SU-DHL-6 (cell line): ENCODE results near the gene OSGIN1.

Experiments
- H2AFZ ChIP-seq: fragments of 200-600 bp; sonication (generic); 2 replicates; pipeline ENCODE4 v1.6.1; 2014; ENCODE audit warnings: low read depth, mild to moderate bottlenecking, moderate library complexity, mixed read lengths, antibody characterized with exemption, low read length; ENCODE audit not compliant: severe bottlenecking
- H3F3A ChIP-seq: fragments of 200-600 bp; shearing (Covaris generic); 2 replicates; pipeline ENCODE4 v1.6.0; 2016; ENCODE audit warnings: antibody characterized with exemption, mild to moderate bottlenecking; ENCODE audit not compliant: insufficient read depth
- H3K27ac ChIP-seq: fragments of 200-600 bp; sonication (generic); 2 replicates; pipeline ENCODE4 v1.5.1; 2016; ENCODE audit warnings: low read depth, mild to moderate bottlenecking, low read length, moderate library complexity, mixed read lengths
- H3K27me3 ChIP-seq: fragments of 200-600 bp; sonication (generic), shearing (Covaris generic); 2 replicates; pipeline ENCODE4 v1.6.0; 2014; ENCODE audit warnings: mild to moderate bottlenecking, low read length
- H3K36me3 ChIP-seq: fragments of 200-600 bp; sonication (generic); 2 replicates; pipeline ENCODE4 v1.6.1; 2014; ENCODE audit warnings: mild to moderate bottlenecking, low read length, mixed read lengths
- H3K4me2 ChIP-seq: fragments of 300-600, 200-600 bp; shearing (Covaris generic), sonication (generic); 2 replicates; pipeline ENCODE4 v1.6.0; 2014; ENCODE audit warnings: low read length, low read depth, mild to moderate bottlenecking; ENCODE audit not compliant: poor library complexity, severe bottlenecking
- H3K4me3 ChIP-seq: fragments of 200-600 bp; sonication (generic); 2 replicates; pipeline ENCODE4 v1.5.1; 2014; ENCODE audit warnings: antibody characterized with exemption, low read length, mild to moderate bottlenecking, mixed read lengths; ENCODE audit not compliant: insufficient read depth, poor library complexity, severe bottlenecking
- H3K79me2 ChIP-seq: fragments of 200-600 bp; sonication (generic); 2 replicates; pipeline ENCODE4 v1.6.1; 2014; ENCODE audit warnings: mild to moderate bottlenecking, low read length, moderate library complexity; ENCODE audit not compliant: insufficient read depth
- H3K9ac ChIP-seq: fragments of 200-600 bp; sonication (generic); 2 replicates; pipeline ENCODE4 v1.7.0; 2014; ENCODE audit warnings: mild to moderate bottlenecking, low read length
- H3K9me2 ChIP-seq: fragments of 200-600 bp; sonication (generic); replicated peaks from 2 replicates; pipeline ENCODE4 v1.6.1; 2014; ENCODE audit warnings: low read length; ENCODE audit not compliant: insufficient read depth
- H3K9me3 ChIP-seq: fragments of 200-600 bp; sonication (generic); 2 replicates; pipeline ENCODE4 v1.6.1; 2014; ENCODE audit warnings: low read length, mixed read lengths; ENCODE audit not compliant: insufficient read depth
- H4K20me1 ChIP-seq: fragments of 200-600 bp; sonication (generic); 2 replicates; pipeline ENCODE4 v1.6.1; 2014; ENCODE audit warnings: low read depth, mild to moderate bottlenecking, antibody characterized with exemption, low read length, moderate library complexity, mixed read lengths
- CTCF ChIP-seq: fragments of 200-600 bp; sonication (generic); IDR thresholded peaks from one replicate; pipeline ENCODE4 v1.5.1; 2017; ENCODE audit warnings: antibody characterized with exemption, mild to moderate bottlenecking, low read length, moderate library complexity; ENCODE audit not compliant: insufficient read depth, poor library complexity, severe bottlenecking
- EZH2phosphoT487 ChIP-seq: fragments of 200-600 bp; sonication (generic), shearing (Covaris generic); conservative IDR thresholded peaks from 2 replicates; pipeline ENCODE4 v1.6.1; 2018; ENCODE audit warnings: mild to moderate bottlenecking, antibody characterized with exemption, low read length, moderate library complexity, mixed read lengths

OSGIN1 gene

DNA sequence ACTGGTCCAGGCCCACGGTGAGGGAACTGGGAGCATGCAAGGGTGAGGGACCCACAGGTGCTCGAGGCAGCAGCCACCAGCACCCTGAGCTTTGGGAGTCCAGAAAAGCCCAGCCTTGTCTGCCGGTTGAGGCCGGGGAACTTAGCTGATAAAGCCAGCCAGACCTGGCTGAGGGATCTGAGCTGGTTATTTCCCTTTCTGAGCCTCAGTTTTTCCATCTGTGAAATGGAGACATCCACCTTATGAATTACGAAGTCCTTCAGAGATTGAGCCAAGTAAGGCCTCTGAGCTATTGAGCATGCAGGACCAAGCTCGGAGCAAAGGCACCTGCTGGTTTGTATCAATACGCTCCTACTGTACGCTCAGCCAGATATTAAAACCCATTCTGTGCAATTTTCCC, 28.8 kb downstream of the OSGIN1 start:
- no peak for TF ChIP-seq EZH2phosphoT487
- no peak for TF ChIP-seq CTCF
- Histone ChIP-seq H3K9ac (no peak overlapping the region), H3K27me3 (no peaks in the 10 kb centered on the region), H3K4me3 (no peak overlapping the region), H3K27ac (no peak overlapping the region), H3K36me3 (no peaks in the 10 kb centered on the region), H3F3A (no peaks in the 10 kb centered on the region), H4K20me1 (no peaks in the 10 kb centered on the region), H3K9me2 (no peaks in the 10 kb centered on the region), H3K9me3 (0 out of 2 replicates have a peak, but pooled peaks cover 8% of the 10 kb centered on the region), H2AFZ (no peak overlapping the region), H3K79me2 (no peaks in the 10 kb centered on the region), H3K4me2 (no peak overlapping the region)

- Histone ChIP-seq H3K27ac (no peak overlapping the region), H3K9me2 (no peaks in the 10 kb centered on the region), H3K9ac (no peak overlapping the region), H3K79me2 (no peaks in the 10 kb centered on the region), H2AFZ (no peak overlapping the region), H3K4me2 (no peak overlapping the region), H3K9me3 (0 out of 2 replicates have a peak, but pooled peaks cover 3% of the 10 kb centered on the region), H3K4me3 (no peak overlapping the region), H3K27me3 (no peaks in the 10 kb centered on the region), H4K20me1 (no peaks in the 10 kb centered on the region), H3K36me3 (no peaks in the 10 kb centered on the region), H3F3A (no peaks in the 10 kb centered on the region)
- TF ChIP-seq EZH2phosphoT487, result no peak
- TF ChIP-seq CTCF, result no peak
Observed at GRCh38 chr16:83983491-83983890, 30.5 kb downstream of the OSGIN1 start.

GRCh38 chr16:83989300-83989699, 36.3 kb downstream of the OSGIN1 start:
- H3K27ac ChIP-seq, result no peak overlapping the region
- no peak overlapping the region for H2AFZ ChIP-seq
- H3K9ac ChIP-seq, result no peak overlapping the region
- H3K9me2 ChIP-seq, result no peaks in the 10 kb centered on the region
- no peak overlapping the region for H3K4me2 ChIP-seq
- no peaks in the 10 kb centered on the region for H4K20me1 ChIP-seq
- no peak overlapping the region for H3K4me3 ChIP-seq
- no peaks in the 10 kb centered on the region for H3K9me3 ChIP-seq
- no peaks in the 10 kb centered on the region for H3K27me3 ChIP-seq
- no peaks in the 10 kb centered on the region for H3F3A ChIP-seq
- no peaks in the 10 kb centered on the region for H3K36me3 ChIP-seq
- TF ChIP-seq CTCF, result no peak
- TF ChIP-seq EZH2phosphoT487, result no peak
- no peaks in the 10 kb centered on the region for H3K79me2 ChIP-seq

GRCh38 chr16:83990492-83990891, 37.5 kb downstream of the OSGIN1 start:
- no peak overlapping the region for H3K4me3 ChIP-seq
- H3K9me3 ChIP-seq, result no peaks in the 10 kb centered on the region
- TF ChIP-seq CTCF (no peak), EZH2phosphoT487 (no peak)
- H2AFZ ChIP-seq, result no peak overlapping the region
- H3K9ac ChIP-seq, result no peak overlapping the region
- no peaks in the 10 kb centered on the region for H3K27me3 ChIP-seq
- H3F3A ChIP-seq, result no peaks in the 10 kb centered on the region
- no peaks in the 10 kb centered on the region for H3K36me3 ChIP-seq
- H3K27ac ChIP-seq, result no peak overlapping the region
- no peaks in the 10 kb centered on the region for H3K79me2 ChIP-seq
- no peaks in the 10 kb centered on the region for H4K20me1 ChIP-seq
- H3K9me2 ChIP-seq, result no peaks in the 10 kb centered on the region
- no peak overlapping the region for H3K4me2 ChIP-seq
